HepG2 (cell line): ENCODE results near the gene GPS1. TPM values are rescaled to one million over a fixed set of nuclear protein-coding genes. Genes with fewer than 3 reads are reported as not detected.

Source experiments
- KAT8 ChIP-seq: IDR thresholded peaks from 2 replicates; pipeline ENCODE4 v1.6.1; 2016; ENCODE audit warnings: missing genetic modification reagents, missing compliant biosample characterization
- POLR2AphosphoS2 ChIP-seq: IDR thresholded peaks from 2 replicates; pipeline ENCODE4 v1.6.1; 2011; ENCODE audit warnings: low read depth, low read length, improper control_type of control experiment
- PTBP1 ChIP-seq: fragments of 200-400 bp; formaldehyde crosslinking; IDR thresholded peaks from 2 replicates; pipeline ENCODE4 v1.6.1; 2018; ENCODE audit warnings: low read length, low read depth; ENCODE audit not compliant: poor library complexity, severe bottlenecking
- SNAI1 ChIP-seq: sonication (generic); formaldehyde crosslinking; IDR thresholded peaks from 2 replicates; pipeline ENCODE4 v1.5.0; 2020; ENCODE audit warnings: mild to moderate bottlenecking, missing genetic modification reagents, borderline replicate concordance
- TSC22D2 ChIP-seq: sonication (generic); formaldehyde crosslinking; IDR thresholded peaks from 2 replicates; pipeline ENCODE4 v1.5.1; 2020; ENCODE audit warnings: missing genetic modification reagents, mild to moderate bottlenecking, borderline replicate concordance
- ZFP37 ChIP-seq: sonication (generic); formaldehyde crosslinking; IDR thresholded peaks from 2 replicates; pipeline ENCODE4 v1.4.0; 2020; ENCODE audit warnings: missing genetic modification reagents, borderline replicate concordance
- ZNF75D ChIP-seq: sonication (generic); formaldehyde crosslinking; IDR thresholded peaks from 2 replicates; pipeline ENCODE4 v1.8.1; 2023; ENCODE audit warnings: missing genetic modification reagents, mild to moderate bottlenecking, borderline replicate concordance
- ZNF768 ChIP-seq: sonication (generic); formaldehyde crosslinking; IDR thresholded peaks from 2 replicates; pipeline ENCODE4 v1.4.0; 2020; ENCODE audit warnings: missing genetic modification reagents
- polyA plus RNA-seq, 8 experiments: library from polyadenylated mRNA; depleted of rRNA in 3 of 8; stranded (reverse) in 7 of 8; unstranded in 1 of 8; fragments of >200 nt; fragmentation: Illumina TruSeq in 4 of 8; extraction: Trizol in 4 of 8; gene quantifications; 2 replicates each; pipeline versions ENCODE4 v1.2.1 to v1.2.3, GENCODE V29; 2011 to 2016; ENCODE audit warnings: low read depth in 4 of 8, missing spikeins in 1 of 8, mixed read lengths in 1 of 8; ENCODE audit not compliant: insufficient read depth in 1 of 8
- total RNA-seq, 5 experiments: library from RNA; depleted of rRNA; stranded (reverse); fragments of >200 nt; fragmentation: Illumina TruSeq; extraction: Trizol; gene quantifications; 2 replicates each; pipeline ENCODE4 v1.2.3, GENCODE V29; 2016; ENCODE audit warnings: low read depth in 1 of 5
- TF ChIP-seq, protein P1 (sequence below): sonication (generic); formaldehyde crosslinking; IDR thresholded peaks from 2 replicates; pipeline ENCODE4 v1.4.0; 2020; ENCODE audit warnings: mild to moderate bottlenecking, missing genetic modification reagents
- TF ChIP-seq, protein P2 (sequence below): sonication (generic); formaldehyde crosslinking; IDR thresholded peaks from 2 replicates; pipeline ENCODE4 v1.4.0; 2020; ENCODE audit warnings: missing genetic modification reagents, mild to moderate bottlenecking, borderline replicate concordance
- TF ChIP-seq, protein P3 (sequence below): sonication (generic); formaldehyde crosslinking; IDR thresholded peaks from 2 replicates; pipeline ENCODE4 v1.5.0; 2020; ENCODE audit warnings: missing genetic modification reagents
- TF ChIP-seq, protein P4 (sequence below): sonication (generic); formaldehyde crosslinking; IDR thresholded peaks from 2 replicates; pipeline ENCODE4 v1.8.1; 2023; ENCODE audit warnings: mild to moderate bottlenecking, moderate library complexity, missing genetic modification reagents
- TF ChIP-seq, protein P5 (sequence below): IDR thresholded peaks from 2 replicates; pipeline ENCODE4 v1.6.1; 2016; ENCODE audit warnings: mild to moderate bottlenecking, missing biosample characterization, missing genetic modification reagents

Gene GPS1
- total and polyA plus RNA-seq, 2 of the 13 experiments (the other 11 are each of a cell fraction or from before 2014, with no cell fraction given): 124 to 128 TPM

DNA sequence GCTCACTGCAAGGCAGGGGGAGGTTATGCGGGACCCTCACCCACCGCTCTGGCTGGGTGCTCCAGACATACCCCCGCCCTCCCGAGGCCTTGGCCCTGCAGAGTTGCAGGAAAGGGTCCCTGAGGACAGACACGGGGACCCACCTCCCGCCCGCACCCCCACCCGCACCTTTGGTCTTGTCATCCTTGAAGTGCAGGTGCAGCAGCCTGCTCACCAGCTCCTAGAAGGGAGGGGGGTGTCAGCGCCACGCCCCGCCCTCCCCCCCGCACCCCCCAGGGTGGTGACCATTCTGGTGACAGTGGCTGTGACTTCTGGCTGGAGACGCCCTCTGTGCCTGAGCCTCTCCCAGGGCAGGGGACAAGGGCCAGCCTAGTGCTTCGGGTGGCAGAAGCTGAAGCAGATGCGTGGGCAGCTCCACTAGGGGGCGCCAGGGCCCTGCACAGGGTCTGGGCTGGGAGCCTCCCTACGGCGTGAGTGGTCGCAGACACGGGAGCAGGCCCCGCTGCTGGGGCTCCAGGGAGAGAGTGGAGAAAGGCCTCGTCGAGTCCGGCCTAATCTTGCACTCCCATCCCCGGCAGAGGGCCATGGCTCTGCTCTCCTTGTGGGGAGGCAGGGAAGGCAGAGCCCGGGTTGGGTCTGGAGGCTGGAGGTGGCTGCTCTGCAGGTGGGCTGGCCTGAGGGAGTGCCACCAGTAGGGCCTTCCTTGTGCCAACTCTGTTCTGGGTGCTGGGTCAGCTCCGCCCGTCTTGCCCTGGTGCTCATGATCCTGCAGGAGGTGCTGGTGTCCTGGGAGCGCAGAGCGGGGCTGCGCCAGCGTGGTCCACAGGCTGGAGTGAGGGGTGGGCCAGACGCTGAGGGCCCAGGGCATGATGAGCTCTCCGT, 31.8 kb upstream of the GPS1 start (continued):
- TF ChIP-seq, protein P1, sequence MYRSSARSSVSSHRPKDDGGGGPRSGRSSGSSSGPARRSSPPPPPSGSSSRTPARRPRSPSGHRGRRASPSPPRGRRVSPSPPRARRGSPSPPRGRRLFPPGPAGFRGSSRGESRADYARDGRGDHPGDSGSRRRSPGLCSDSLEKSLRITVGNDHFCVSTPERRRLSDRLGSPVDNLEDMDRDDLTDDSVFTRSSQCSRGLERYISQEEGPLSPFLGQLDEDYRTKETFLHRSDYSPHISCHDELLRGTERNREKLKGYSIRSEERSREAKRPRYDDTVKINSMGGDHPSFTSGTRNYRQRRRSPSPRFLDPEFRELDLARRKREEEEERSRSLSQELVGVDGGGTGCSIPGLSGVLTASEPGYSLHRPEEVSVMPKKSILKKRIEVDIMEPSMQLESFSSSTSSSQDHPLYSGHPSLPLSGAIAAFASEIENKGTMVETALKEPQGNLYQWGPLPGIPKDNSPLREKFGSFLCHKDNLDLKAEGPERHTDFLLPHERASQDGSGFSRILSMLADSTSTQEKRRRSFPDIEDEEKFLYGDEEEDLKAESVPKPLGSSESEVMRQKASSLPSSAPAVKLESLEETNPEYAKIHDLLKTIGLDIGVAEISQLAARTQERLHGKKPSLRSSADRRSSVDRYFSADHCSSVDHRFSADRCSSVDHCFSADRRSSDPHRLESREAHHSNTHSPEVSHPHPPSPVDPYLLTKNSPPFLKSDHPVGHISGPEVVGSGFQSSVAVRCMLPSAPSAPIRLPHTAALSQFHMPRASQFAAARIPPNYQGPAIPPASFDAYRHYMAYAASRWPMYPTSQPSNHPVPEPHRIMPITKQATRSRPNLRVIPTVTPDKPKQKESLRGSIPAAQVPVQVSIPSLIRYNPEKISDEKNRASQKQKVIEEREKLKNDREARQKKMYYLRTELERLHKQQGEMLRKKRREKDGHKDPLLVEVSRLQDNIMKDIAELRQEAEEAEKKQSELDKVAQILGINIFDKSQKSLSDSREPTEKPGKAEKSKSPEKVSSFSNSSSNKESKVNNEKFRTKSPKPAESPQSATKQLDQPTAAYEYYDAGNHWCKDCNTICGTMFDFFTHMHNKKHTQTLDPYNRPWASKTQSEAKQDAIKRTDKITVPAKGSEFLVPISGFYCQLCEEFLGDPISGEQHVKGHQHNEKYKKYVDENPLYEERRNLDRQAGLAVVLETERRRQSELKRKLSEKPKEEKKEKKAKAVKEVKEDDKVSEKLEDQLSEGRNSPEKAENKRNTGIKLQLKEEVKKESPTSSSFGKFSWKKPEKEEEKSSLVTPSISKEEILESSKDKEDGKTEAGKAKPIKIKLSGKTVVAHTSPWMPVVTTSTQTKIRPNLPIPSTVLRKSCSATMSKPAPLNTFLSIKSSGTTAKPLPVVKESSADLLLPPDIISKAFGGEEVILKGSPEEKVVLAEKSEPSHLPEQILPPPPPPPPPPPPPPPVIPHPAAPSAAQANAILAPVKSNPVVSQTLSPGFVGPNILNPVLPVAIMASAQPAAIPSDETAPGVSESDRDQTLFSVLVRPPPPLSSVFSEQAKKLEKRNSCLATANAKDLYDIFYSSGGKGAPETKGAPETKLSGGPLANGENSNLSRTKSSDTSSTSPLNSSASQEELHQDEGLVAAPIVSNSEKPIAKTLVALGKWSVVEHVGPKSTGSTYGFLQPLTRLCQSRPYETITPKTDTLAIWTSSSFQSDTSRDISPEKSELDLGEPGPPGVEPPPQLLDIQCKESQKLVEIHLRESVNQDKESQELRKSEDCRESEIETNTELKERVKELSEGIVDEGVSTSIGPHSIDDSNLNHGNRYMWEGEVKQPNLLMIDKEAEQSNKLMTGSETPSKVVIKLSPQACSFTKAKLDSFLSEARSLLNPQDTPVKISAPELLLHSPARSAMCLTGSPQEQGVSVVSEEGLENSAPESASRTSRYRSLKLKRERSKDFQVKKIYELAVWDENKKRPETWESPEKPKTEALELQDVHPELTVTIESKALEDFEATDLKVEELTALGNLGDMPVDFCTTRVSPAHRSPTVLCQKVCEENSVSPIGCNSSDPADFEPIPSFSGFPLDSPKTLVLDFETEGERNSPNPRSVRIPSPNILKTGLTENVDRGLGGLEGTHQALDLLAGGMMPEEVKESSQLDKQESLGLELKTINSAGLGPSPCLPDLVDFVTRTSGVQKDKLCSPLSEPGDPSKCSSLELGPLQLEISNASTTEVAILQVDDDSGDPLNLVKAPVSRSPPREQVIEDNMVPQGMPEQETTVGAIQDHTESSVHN (CRISPR knock-in tag): no peak; the same call in 1 of the 2 replicates
- TF ChIP-seq PTBP1 (peak; percentile 73), ZNF75D (no peak), ZFP37 (CRISPR knock-in tag) (0 out of 2 replicates have a peak, but pooled peaks have one; percentile 23), POLR2AphosphoS2 (no peak; the same call in 1 of the 2 replicates), TSC22D2 (CRISPR knock-in tag) (no peak), SNAI1 (CRISPR knock-in tag) (0 out of 2 replicates have a peak, but pooled peaks have one; percentile 48), ZNF768 (CRISPR knock-in tag) (0 out of 2 replicates have a peak, but pooled peaks have one; percentile 20), KAT8 (no peak)
- TF ChIP-seq, protein P2, sequence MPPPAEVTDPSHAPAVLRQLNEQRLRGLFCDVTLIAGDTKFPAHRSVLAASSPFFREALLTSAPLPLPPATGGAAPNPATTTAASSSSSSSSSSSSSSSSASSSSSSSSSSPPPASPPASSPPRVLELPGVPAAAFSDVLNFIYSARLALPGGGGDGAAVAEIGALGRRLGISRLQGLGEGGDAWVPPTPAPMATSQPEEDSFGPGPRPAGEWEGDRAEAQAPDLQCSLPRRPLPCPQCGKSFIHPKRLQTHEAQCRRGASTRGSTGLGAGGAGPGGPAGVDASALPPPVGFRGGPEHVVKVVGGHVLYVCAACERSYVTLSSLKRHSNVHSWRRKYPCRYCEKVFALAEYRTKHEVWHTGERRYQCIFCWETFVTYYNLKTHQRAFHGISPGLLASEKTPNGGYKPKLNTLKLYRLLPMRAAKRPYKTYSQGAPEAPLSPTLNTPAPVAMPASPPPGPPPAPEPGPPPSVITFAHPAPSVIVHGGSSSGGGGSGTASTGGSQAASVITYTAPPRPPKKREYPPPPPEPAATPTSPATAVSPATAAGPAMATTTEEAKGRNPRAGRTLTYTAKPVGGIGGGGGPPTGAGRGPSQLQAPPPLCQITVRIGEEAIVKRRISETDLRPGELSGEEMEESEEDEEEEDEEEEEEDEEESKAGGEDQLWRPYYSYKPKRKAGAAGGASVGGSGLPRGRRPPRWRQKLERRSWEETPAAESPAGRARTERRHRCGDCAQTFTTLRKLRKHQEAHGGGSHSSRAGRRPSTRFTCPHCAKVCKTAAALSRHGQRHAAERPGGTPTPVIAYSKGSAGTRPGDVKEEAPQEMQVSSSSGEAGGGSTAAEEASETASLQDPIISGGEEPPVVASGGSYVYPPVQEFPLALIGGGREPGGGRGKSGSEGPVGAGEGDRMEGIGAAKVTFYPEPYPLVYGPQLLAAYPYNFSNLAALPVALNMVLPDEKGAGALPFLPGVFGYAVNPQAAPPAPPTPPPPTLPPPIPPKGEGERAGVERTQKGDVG (CRISPR knock-in tag): peak; percentile 36
- TF ChIP-seq, protein P3, sequence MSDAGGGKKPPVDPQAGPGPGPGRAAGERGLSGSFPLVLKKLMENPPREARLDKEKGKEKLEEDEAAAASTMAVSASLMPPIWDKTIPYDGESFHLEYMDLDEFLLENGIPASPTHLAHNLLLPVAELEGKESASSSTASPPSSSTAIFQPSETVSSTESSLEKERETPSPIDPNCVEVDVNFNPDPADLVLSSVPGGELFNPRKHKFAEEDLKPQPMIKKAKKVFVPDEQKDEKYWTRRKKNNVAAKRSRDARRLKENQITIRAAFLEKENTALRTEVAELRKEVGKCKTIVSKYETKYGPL (CRISPR knock-in tag): no peak
- TF ChIP-seq, protein P4, sequence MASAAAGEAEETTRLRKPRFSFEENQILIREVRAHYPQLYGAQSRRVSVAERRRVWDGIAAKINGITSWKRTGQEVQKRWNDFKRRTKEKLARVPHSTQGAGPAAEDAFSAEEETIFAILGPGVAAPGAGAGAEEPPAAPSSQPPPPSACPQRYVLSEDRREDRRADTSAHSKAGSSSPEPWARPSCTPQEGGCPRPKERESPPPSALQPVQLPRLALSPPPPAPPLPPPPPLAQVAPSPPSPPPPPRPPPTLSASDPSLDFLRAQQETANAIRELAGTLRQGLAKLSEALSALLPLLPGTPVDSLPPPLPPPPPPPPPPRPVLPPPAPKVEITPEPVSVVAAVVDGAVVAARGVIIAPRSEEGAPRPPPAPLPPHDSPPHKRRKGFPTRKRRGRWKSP: no peak
- TF ChIP-seq, protein P5, sequence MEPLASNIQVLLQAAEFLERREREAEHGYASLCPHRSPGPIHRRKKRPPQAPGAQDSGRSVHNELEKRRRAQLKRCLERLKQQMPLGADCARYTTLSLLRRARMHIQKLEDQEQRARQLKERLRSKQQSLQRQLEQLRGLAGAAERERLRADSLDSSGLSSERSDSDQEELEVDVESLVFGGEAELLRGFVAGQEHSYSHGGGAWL (CRISPR knock-in tag): 0 out of 2 replicates have a peak, but pooled peaks have one; percentile 15
